ENCODE data around the gene ROR2.

GRCh38 chr9:91835216-91835615, 114.8 kb downstream of the ROR2 start:
- TF ChIP-seq TOX (CRISPR knock-in tag; IDR thresholded peaks at IDR 0.05; ENCODE audit: borderline replicate concordance), result no peak
- no peak for TF ChIP-seq RARB (CRISPR knock-in tag; IDR thresholded peaks at IDR 0.05)
- TF ChIP-seq ARNTL (CRISPR knock-in tag; IDR thresholded peaks at IDR 0.05; ENCODE audit: borderline replicate concordance, low read depth), result no peak
- TF ChIP-seq, protein P1, sequence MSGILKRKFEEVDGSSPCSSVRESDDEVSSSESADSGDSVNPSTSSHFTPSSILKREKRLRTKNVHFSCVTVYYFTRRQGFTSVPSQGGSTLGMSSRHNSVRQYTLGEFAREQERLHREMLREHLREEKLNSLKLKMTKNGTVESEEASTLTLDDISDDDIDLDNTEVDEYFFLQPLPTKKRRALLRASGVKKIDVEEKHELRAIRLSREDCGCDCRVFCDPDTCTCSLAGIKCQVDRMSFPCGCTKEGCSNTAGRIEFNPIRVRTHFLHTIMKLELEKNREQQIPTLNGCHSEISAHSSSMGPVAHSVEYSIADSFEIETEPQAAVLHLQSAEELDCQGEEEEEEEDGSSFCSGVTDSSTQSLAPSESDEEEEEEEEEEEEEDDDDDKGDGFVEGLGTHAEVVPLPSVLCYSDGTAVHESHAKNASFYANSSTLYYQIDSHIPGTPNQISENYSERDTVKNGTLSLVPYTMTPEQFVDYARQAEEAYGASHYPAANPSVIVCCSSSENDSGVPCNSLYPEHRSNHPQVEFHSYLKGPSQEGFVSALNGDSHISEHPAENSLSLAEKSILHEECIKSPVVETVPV (CRISPR knock-in tag; IDR thresholded peaks at IDR 0.05), result no peak

Data from SK-N-SH treated with all-trans-retinoic acid at 6 μM for 48 hours (cell line).